H1 (cell line): ENCODE measurements around the gene CCL26. TPM values are rescaled to one million over a fixed set of nuclear protein-coding genes. Genes with fewer than 3 reads are reported as not detected.

Experiments used
- POLR2A ChIP-seq, 2 experiments: IDR thresholded peaks; 1 replicate in 1 of 2; 2 replicates in 1 of 2; pipeline ENCODE4 v1.6.1; 2011; ENCODE audit warnings: low read depth in 2 of 2, low read length in 2 of 2, mild to moderate bottlenecking in 2 of 2; ENCODE audit errors: control extremely low read depth in 1 of 2
- polyA plus RNA-seq, 7 experiments: library from polyadenylated mRNA; depleted of rRNA in 3 of 7; stranded (reverse) in 5 of 7; unstranded in 2 of 7; fragments of >200 nt in 5 of 7; fragments of 200-250 nt in 2 of 7; gene quantifications; 1 replicate in 5 of 7; 2 replicates in 1 of 7; 4 replicates in 1 of 7; pipeline versions ENCODE4 v1.2.1 to v1.2.3, GENCODE V29; 2011 to 2013; ENCODE audit warnings: missing spikeins in 2 of 7, mixed read lengths in 2 of 7
- total RNA-seq: library from RNA; stranded (reverse); fragmentation: NEBNext Ultra II Directional; extraction: Animal tissue kit (Norgen Biotek cat#: 25700); gene quantifications from 2 replicates; pipeline ENCODE4 v1.2.1, GENCODE V29; 2021

The CCL26 gene
- total and polyA plus RNA-seq, 2 of the 8 experiments (the other 6 are each of a cell fraction or from before 2014, with no cell fraction given): 8.7 to 14.9 TPM

- no peak for TF ChIP-seq POLR2A (IDR thresholded peaks at IDR 0.05; ENCODE audit: control extremely low read depth in 1 of 2, low read depth in 2 of 2, low read length in 2 of 2)
Observed at GRCh38 chr7:75817116-75817515, 45.1 kb upstream of the CCL26 start (continued).
